DMS114 treated with DMSO at 0.1 percent for 48 hours (cell line): ENCODE measurements around the gene E4F1.

Experiments
- DNase-seq: peaks from one replicate; lab custom pipeline; 2025; ENCODE audit not compliant: unreplicated experiment; lab: John Stamatoyannopoulos, UW

The E4F1 gene

GRCh38 chr16:2223221-2223941 lies at the start of gene E4F1:
E4F1 (plus strand) TSS chr16:2223591; CDS start chr16:2223614, 23 bp downstream.
- DNase-seq = peak; percentile 95

- DNase-seq = no peak
Observed at GRCh38 chr16:2173916-2174315, 49.5 kb upstream of the E4F1 start.

- DNase-seq = no peak
Observed at GRCh38 chr16:2174396-2175131, 48.8 kb upstream of the E4F1 start.

GRCh38 chr16:2175454-2175853 lies 47.9 kb upstream of the E4F1 start:
- DNase-seq = no peak

GRCh38 chr16:2176047-2176446 lies 47.3 kb upstream of the E4F1 start:
- DNase-seq = no peak

- DNase-seq = no peak
Observed at GRCh38 chr16:2177101-2177500, 46.3 kb upstream of the E4F1 start.

- DNase-seq = no peak
Observed at GRCh38 chr16:2177561-2177960, 45.8 kb upstream of the E4F1 start.

- DNase-seq = no peak
Observed at GRCh38 chr16:2178321-2179106, 44.9 kb upstream of the E4F1 start.

- DNase-seq = no peak
Observed at GRCh38 chr16:2179107-2179501, 44.3 kb upstream of the E4F1 start.

GRCh38 chr16:2179576-2179975 lies 43.8 kb upstream of the E4F1 start:
- DNase-seq = no peak

- DNase-seq = no peak
Observed at GRCh38 chr16:2180461-2180860, 42.9 kb upstream of the E4F1 start.

- no peak for DNase-seq
Observed at GRCh38 chr16:2180962-2181923, 42.1 kb upstream of the E4F1 start.

- no peak for DNase-seq
Observed at GRCh38 chr16:2181952-2182351, 41.4 kb upstream of the E4F1 start.

GRCh38 chr16:2183671-2184070 lies 39.7 kb upstream of the E4F1 start:
- no peak for DNase-seq

- no peak for DNase-seq
Observed at GRCh38 chr16:2184346-2184745, 39.0 kb upstream of the E4F1 start.

GRCh38 chr16:2184962-2185361 lies 38.4 kb upstream of the E4F1 start:
- no peak for DNase-seq

- DNase-seq = no peak
Observed at GRCh38 chr16:2186064-2186463, 37.3 kb upstream of the E4F1 start.

GRCh38 chr16:2186505-2186904 lies 36.9 kb upstream of the E4F1 start:
- no peak for DNase-seq

GRCh38 chr16:2187212-2187611 lies 36.2 kb upstream of the E4F1 start:
- no peak for DNase-seq

- DNase-seq = no peak
Observed at GRCh38 chr16:2188395-2188794, 35.0 kb upstream of the E4F1 start.
